ENCODE results near the gene PI4KB. TPM values are rescaled to one million over a fixed set of nuclear protein-coding genes. Genes with fewer than 3 reads are reported as not detected.

PI4KB gene
- total and polyA plus RNA-seq, 9 of the 15 experiments (the other 6 are each of a cell fraction or from before 2014, with no cell fraction given): 3.1 to 65.4 (median 45.1) TPM

GRCh38 chr1:151311589-151312331 is 15.5 kb downstream of the PI4KB start (continued):
- TF ChIP-seq SMARCC2 (IDR thresholded peaks at IDR 0.05; ENCODE audit: low read depth) (peak; percentile 93), TCF7L2 (IDR thresholded peaks at IDR 0.05; ENCODE audit: low read depth, low read length) (no peak), MITF (IDR thresholded peaks at IDR 0.05) (no peak), MAFF (IDR thresholded peaks at IDR 0.05; ENCODE audit: low read length) (peak; percentile 69; the same call in 1 of the 2 replicates), KLF13 (tag; IDR thresholded peaks at IDR 0.05; ENCODE audit: borderline replicate concordance, low read depth) (0 out of 2 replicates have a peak, but pooled peaks have one; percentile 55), ZEB2 (IDR thresholded peaks at IDR 0.05) (peak; percentile 60), SFPQ (IDR thresholded peaks at IDR 0.05; ENCODE audit: low read depth, low read length) (no peak), MEF2D (tag; conservative IDR thresholded peaks at IDR 0.05; ENCODE audit: low read depth) (peak; percentile 83), RBBP5 (IDR thresholded peaks at IDR 0.05; ENCODE audit: borderline replicate concordance, insufficient read depth, low read length, poor library complexity, severe bottlenecking) (peak; percentile 10), ETV5 (CRISPR knock-in tag; IDR thresholded peaks at IDR 0.05; ENCODE audit: low read depth) (peak; percentile 82), UBTF (IDR thresholded peaks at IDR 0.05; ENCODE audit: borderline replicate concordance in 1 of 2, low read depth in 2 of 2, low read length in 2 of 2) (peak in 1 of 2 experiments; percentile 93; a peak in 2 of 4 replicates), ZNF444 (CRISPR knock-in tag; IDR thresholded peaks at IDR 0.05) (no peak), TOE1 (IDR thresholded peaks at IDR 0.05; ENCODE audit: borderline replicate concordance) (peak; percentile 11; the same call in 1 of the 2 replicates), TOE1 (CRISPR knock-in tag; IDR thresholded peaks at IDR 0.05; ENCODE audit: borderline replicate concordance, low read depth) (no peak), CTCFL (IDR thresholded peaks at IDR 0.05; ENCODE audit: borderline replicate concordance, insufficient read depth, low read depth, low read length, poor library complexity, severe bottlenecking) (no peak), FIP1L1 (IDR thresholded peaks at IDR 0.05; ENCODE audit: low read depth, low read length, poor library complexity, severe bottlenecking) (no peak), POLR2A (conservative IDR thresholded peaks at IDR 0.05) (no peak; the same call in 1 of the 2 replicates)
